Endothelial cell of umbilical vein (primary cell): ENCODE measurements around the gene PANK2. TPM values are rescaled to one million over a fixed set of nuclear protein-coding genes. Genes with fewer than 3 reads are reported as not detected.

Source experiments
- BruUV-seq: library from RNA; stranded (reverse); fragments of 400-500 nt; replicated peaks from 2 replicates; lab custom pipeline; 2021; lab: Mats Ljungman, UMichigan
- CTCF ChIA-PET: fragments of 300-600, 350-600 bp; sonication (Branson Sonifier 250); formaldehyde crosslinking; loops from one replicate; lab custom pipeline; 2021; ENCODE audit warnings: antibody characterized with exemption, inconsistent platforms; lab: Charles Lee
- POLR2A ChIA-PET: fragments of 300-600, 350-600 bp; sonication (Branson Sonifier 250); formaldehyde crosslinking; loops from one replicate; lab custom pipeline; 2021; ENCODE audit warnings: antibody characterized with exemption, inconsistent platforms; lab: Charles Lee
- DNase-seq: peaks from one replicate; pipeline ENCODE4 v3.0.0-alpha.2; 2011; ENCODE audit warnings: low read depth, low spot score
- FAIRE-seq: peaks from 2 replicates; lab custom pipeline; 2011; peaks lifted over from hg19 to GRCh38; lab: Jason Lieb, UNC
- H2AFZ ChIP-seq: 2 replicates; pipeline ENCODE4 v1.6.0; 2012; ENCODE audit warnings: low read depth, low read length, control low read depth, inconsistent platforms
- H3K27ac ChIP-seq: 2 replicates; pipeline ENCODE4 v1.5.1; 2011; ENCODE audit warnings: low read depth, mild to moderate bottlenecking, control low read depth, low read length, moderate library complexity; ENCODE audit not compliant: insufficient read depth
- H3K27me3 ChIP-seq, 2 experiments: 2 replicates each; pipeline versions ENCODE4 v1.6.0 to v1.6.1; 2011; ENCODE audit warnings: low read length in 2 of 2, mixed read lengths in 1 of 2; ENCODE audit not compliant: control insufficient read depth in 2 of 2, insufficient read depth in 2 of 2
- H3K36me3 ChIP-seq, 2 experiments: 2 replicates in 1 of 2; 3 replicates in 1 of 2; pipeline ENCODE4 v1.5.1; 2011; ENCODE audit warnings: low read length in 2 of 2, mild to moderate bottlenecking in 1 of 2, moderate library complexity in 1 of 2; ENCODE audit not compliant: control insufficient read depth in 2 of 2, insufficient read depth in 2 of 2; ENCODE audit errors: extremely low read depth in 1 of 2
- H3K4me1 ChIP-seq: 3 replicates; pipeline ENCODE4 v1.5.1; 2011; ENCODE audit warnings: mild to moderate bottlenecking, low read length; ENCODE audit not compliant: control insufficient read depth, insufficient read depth; ENCODE audit errors: extremely low read depth
- H3K4me2 ChIP-seq: 2 replicates; pipeline ENCODE4 v1.6.1; 2011; ENCODE audit warnings: low read length, control low read depth, mixed read lengths; ENCODE audit not compliant: insufficient read depth
- H3K4me3 ChIP-seq, 3 experiments: fragments of 200-600 bp in 1 of 3; sonication (generic), shearing (Covaris generic) in 1 of 3; replicated peaks in 1 of 3; 2 replicates each; pipeline ENCODE4 v1.5.1; 2011 to 2016; ENCODE audit warnings: control low read depth in 3 of 3, low read length in 3 of 3, mild to moderate bottlenecking in 2 of 3, inconsistent platforms in 1 of 3, low read depth in 1 of 3, moderate library complexity in 1 of 3; ENCODE audit not compliant: insufficient read depth in 1 of 3
- H3K79me2 ChIP-seq: 2 replicates; pipeline ENCODE4 v1.6.0; 2012; ENCODE audit warnings: low read length, inconsistent platforms; ENCODE audit not compliant: control insufficient read depth, insufficient read depth
- H3K9ac ChIP-seq: replicated peaks from 2 replicates; pipeline ENCODE3; 2011; ENCODE audit warnings: low read length, control low read depth; ENCODE audit not compliant: insufficient read depth; ENCODE audit errors: extremely low read depth
- H3K9me1 ChIP-seq: replicated peaks from 3 replicates; pipeline ENCODE4 v1.6.0; 2011; ENCODE audit warnings: mild to moderate bottlenecking, low read length; ENCODE audit not compliant: control insufficient read depth, insufficient read depth; ENCODE audit errors: extremely low read depth
- H3K9me3 ChIP-seq: replicated peaks from 2 replicates; pipeline ENCODE4 v1.5.1; 2012; ENCODE audit warnings: low read length, inconsistent platforms; ENCODE audit not compliant: control insufficient read depth, insufficient read depth
- H4K20me1 ChIP-seq: replicated peaks from 2 replicates; pipeline ENCODE3; 2011; ENCODE audit warnings: mild to moderate bottlenecking, low read length; ENCODE audit not compliant: control insufficient read depth, insufficient read depth; ENCODE audit errors: extremely low read depth
- EZH2 ChIP-seq: IDR thresholded peaks from 2 replicates; pipeline ENCODE4 v1.6.1; 2012; ENCODE audit warnings: borderline replicate concordance, low read depth, mild to moderate bottlenecking, moderate library complexity, low read length, inconsistent platforms; ENCODE audit not compliant: severe bottlenecking
- FOS ChIP-seq: IDR thresholded peaks from 2 replicates; pipeline ENCODE4 v1.6.1; 2011; ENCODE audit warnings: mild to moderate bottlenecking, low read length, moderate library complexity, borderline replicate concordance; ENCODE audit not compliant: insufficient read depth
- GATA2 ChIP-seq: IDR thresholded peaks from 2 replicates; pipeline ENCODE4 v1.7.0; 2011; ENCODE audit warnings: low read depth, mild to moderate bottlenecking, moderate library complexity, mixed read lengths, low read length; ENCODE audit not compliant: insufficient read length, insufficient read depth
- JUN ChIP-seq: IDR thresholded peaks from 2 replicates; pipeline ENCODE4 v1.6.1; 2011; ENCODE audit warnings: borderline replicate concordance, low read depth; ENCODE audit not compliant: insufficient read length, insufficient read depth
- MYC ChIP-seq: IDR thresholded peaks from one replicate; pipeline ENCODE4 v1.6.1; 2011; ENCODE audit warnings: mild to moderate bottlenecking, low read depth, low read length
- POLR2A ChIP-seq: IDR thresholded peaks from 2 replicates; pipeline ENCODE4 v1.6.1; 2012; ENCODE audit warnings: low read depth, mild to moderate bottlenecking, control low read depth, low read length
- POLR2AphosphoS5 ChIP-seq: IDR thresholded peaks from 2 replicates; pipeline ENCODE4 v1.6.1; 2012; ENCODE audit warnings: low read depth, mild to moderate bottlenecking, control low read depth, low read length, moderate library complexity; ENCODE audit not compliant: insufficient read depth
- dilution Hi-C: fragments of 300-500 bp; cut with MboI; formaldehyde crosslinking; loops from one replicate; pipeline ENCODE4 v1.15.0; 2019; ENCODE audit warnings: low sequenced_read_pairs; ENCODE audit not compliant: extremely low pct_ligation_motif_present
- intact Hi-C: fragments of 100-400 bp; cut with micrococcal nuclease; formaldehyde crosslinking; loops from one replicate; pipeline ENCODE4 v1.10.0; 2022
- polyA plus RNA-seq, 4 experiments: library from polyadenylated mRNA; depleted of rRNA in 3 of 4; stranded (reverse) in 3 of 4; unstranded in 1 of 4; fragments of >200 nt; gene quantifications; 2 replicates each; pipeline versions ENCODE4 v1.2.1 to v1.2.3, GENCODE V29; 2011 to 2012; ENCODE audit warnings: missing spikeins in 1 of 4
- total RNA-seq: library from RNA; stranded (reverse); gene quantifications from 2 replicates; pipeline ENCODE4 v1.2.3, GENCODE V29; 2021
- TF ChIP-seq, protein P1 (sequence below): IDR thresholded peaks from 2 replicates; pipeline ENCODE4 v1.6.1; 2011; ENCODE audit not compliant: insufficient read depth, insufficient read length
- TF ChIP-seq, protein P2 (sequence below), 2 donors: IDR thresholded peaks; 1 replicate in 1 of 2; 2 replicates in 1 of 2; pipeline ENCODE4 v1.5.1; 2011; ENCODE audit warnings: low read length in 2 of 2, mild to moderate bottlenecking in 2 of 2, moderate library complexity in 2 of 2, control low read depth in 1 of 2, inconsistent platforms in 1 of 2, low read depth in 1 of 2; ENCODE audit not compliant: insufficient read depth in 1 of 2; ENCODE audit errors: extremely low read depth in 1 of 2

Gene PANK2
- total and polyA plus RNA-seq, 2 donors (not counting 3 experiments of a cell fraction or from before 2014, with no cell fraction given) = 18.9 to 54.3 TPM

DNA sequence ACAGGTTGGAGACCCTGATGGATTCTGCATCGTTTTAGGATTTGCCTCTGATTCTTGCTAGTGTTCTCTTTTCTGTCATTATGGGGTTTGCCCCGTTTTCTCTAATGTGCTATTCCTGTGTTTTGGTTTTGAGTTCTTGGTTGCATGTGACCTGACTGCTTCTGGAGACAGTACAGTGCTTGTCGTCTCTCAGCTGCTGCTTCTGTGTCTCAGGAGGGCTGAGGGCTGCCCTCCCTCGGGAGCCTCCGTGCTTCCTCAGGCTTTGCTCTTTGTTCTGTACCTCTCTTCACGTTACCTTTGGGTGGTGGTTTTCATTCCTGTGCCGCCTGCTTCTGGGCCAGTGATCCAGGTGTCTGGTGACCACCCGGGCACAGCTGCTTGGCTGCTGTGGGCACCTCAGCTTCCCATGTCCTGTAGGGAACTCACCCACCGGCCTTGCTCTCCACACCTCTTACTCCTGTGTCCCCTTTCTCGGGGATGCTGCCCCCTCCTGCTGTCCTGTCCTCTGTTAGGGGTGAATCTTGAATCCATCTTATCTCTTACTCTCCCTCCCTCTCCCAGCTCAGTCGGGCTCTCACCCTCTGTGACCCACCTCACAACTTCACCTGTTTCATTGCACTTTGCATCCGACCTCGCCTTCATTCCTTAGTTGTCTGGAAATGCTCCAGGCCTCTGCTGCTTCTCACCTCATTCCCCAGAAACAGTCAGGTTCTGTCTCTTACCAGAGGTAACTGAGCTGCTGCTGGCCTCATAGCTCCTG lies 33.2 kb downstream of the PANK2 start:
- ChIA-PET CTCF (interaction anchor here (0.7 to 2.6 kb wide), 2 partner anchors 150 to 163 kb away, joined by 3 to 8 read pairs; no protein-coding TSS in a partner anchor), POLR2A (no interaction called here)
- dilution Hi-C loops = no loop called here
- FAIRE-seq (no peak), DNase-seq (no peak)
- TF ChIP-seq FOS (no peak), GATA2 (no peak), POLR2AphosphoS5 (no peak), JUN (no peak), MYC (no peak), EZH2 (no peak), POLR2A (no peak)
- TF ChIP-seq, protein P1, sequence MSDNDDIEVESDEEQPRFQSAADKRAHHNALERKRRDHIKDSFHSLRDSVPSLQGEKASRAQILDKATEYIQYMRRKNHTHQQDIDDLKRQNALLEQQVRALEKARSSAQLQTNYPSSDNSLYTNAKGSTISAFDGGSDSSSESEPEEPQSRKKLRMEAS = no peak
- TF ChIP-seq, protein P2, sequence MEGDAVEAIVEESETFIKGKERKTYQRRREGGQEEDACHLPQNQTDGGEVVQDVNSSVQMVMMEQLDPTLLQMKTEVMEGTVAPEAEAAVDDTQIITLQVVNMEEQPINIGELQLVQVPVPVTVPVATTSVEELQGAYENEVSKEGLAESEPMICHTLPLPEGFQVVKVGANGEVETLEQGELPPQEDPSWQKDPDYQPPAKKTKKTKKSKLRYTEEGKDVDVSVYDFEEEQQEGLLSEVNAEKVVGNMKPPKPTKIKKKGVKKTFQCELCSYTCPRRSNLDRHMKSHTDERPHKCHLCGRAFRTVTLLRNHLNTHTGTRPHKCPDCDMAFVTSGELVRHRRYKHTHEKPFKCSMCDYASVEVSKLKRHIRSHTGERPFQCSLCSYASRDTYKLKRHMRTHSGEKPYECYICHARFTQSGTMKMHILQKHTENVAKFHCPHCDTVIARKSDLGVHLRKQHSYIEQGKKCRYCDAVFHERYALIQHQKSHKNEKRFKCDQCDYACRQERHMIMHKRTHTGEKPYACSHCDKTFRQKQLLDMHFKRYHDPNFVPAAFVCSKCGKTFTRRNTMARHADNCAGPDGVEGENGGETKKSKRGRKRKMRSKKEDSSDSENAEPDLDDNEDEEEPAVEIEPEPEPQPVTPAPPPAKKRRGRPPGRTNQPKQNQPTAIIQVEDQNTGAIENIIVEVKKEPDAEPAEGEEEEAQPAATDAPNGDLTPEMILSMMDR (IDR thresholded peaks at IDR 0.05; ENCODE audit: extremely low read depth in 1 of 2, insufficient read depth in 1 of 2, low read depth in 1 of 2, low read length in 2 of 2) = no peak
- peaks cover 39% of the 10 kb centered on the region for H3K79me2 ChIP-seq
- no TSS peak for BruUV-seq
- H3K4me3 ChIP-seq = no peak overlapping the region
- no peak overlapping the region for H3K27ac ChIP-seq
- H3K4me2 ChIP-seq = no peak overlapping the region
- H3K27me3 ChIP-seq = no peaks in the 10 kb centered on the region
- peaks cover 23 to 24% of the 10 kb centered on the region in 2 experiments for H3K36me3 ChIP-seq
- no peaks in the 10 kb centered on the region for H3K9me1 ChIP-seq
- intact Hi-C loops = no loop called here
- H3K4me1 ChIP-seq = no peaks in the 10 kb centered on the region
- no peaks in the 10 kb centered on the region for H3K9me3 ChIP-seq
- H2AFZ ChIP-seq = no peak overlapping the region
- peaks cover 9% of the 10 kb centered on the region for H4K20me1 ChIP-seq
- H3K9ac ChIP-seq = no peak overlapping the region
